Stomach (tissue), 4 donors: ENCODE measurements around the gene ARHGAP22.

Experiments used
- EP300 ChIP-seq: sonication (generic); formaldehyde crosslinking; IDR thresholded peaks from one replicate; pipeline ENCODE4 v1.6.1; 2017; ENCODE audit warnings: antibody characterized with exemption
- POLR2A ChIP-seq, 4 donors: fragments of 450-650 bp; IDR thresholded peaks; one replicate each; pipeline ENCODE4 v1.6.1; 2016; ENCODE audit warnings: antibody characterized with exemption in 4 of 4, control low read depth in 2 of 4, mild to moderate bottlenecking in 1 of 4, moderate library complexity in 1 of 4
- TF ChIP-seq, protein P1 (sequence below), 7 experiments: fragments of 450-650 bp in 4 of 7; fragments of 200-600 bp in 3 of 7; sonication (generic) in 3 of 7; IDR thresholded peaks; one replicate each; pipeline ENCODE4 v1.5.1; 2016 to 2019; ENCODE audit warnings: antibody characterized with exemption in 7 of 7, control low read depth in 2 of 7, mild to moderate bottlenecking in 1 of 7

- TF ChIP-seq, protein P1, sequence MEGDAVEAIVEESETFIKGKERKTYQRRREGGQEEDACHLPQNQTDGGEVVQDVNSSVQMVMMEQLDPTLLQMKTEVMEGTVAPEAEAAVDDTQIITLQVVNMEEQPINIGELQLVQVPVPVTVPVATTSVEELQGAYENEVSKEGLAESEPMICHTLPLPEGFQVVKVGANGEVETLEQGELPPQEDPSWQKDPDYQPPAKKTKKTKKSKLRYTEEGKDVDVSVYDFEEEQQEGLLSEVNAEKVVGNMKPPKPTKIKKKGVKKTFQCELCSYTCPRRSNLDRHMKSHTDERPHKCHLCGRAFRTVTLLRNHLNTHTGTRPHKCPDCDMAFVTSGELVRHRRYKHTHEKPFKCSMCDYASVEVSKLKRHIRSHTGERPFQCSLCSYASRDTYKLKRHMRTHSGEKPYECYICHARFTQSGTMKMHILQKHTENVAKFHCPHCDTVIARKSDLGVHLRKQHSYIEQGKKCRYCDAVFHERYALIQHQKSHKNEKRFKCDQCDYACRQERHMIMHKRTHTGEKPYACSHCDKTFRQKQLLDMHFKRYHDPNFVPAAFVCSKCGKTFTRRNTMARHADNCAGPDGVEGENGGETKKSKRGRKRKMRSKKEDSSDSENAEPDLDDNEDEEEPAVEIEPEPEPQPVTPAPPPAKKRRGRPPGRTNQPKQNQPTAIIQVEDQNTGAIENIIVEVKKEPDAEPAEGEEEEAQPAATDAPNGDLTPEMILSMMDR (IDR thresholded peaks at IDR 0.05), result no peak
- TF ChIP-seq EP300, result no peak
- no peak for TF ChIP-seq POLR2A (IDR thresholded peaks at IDR 0.05)
Observed at GRCh38 chr10:48493083-48493871, 111.6 kb downstream of the ARHGAP22 start.
